CD4-positive, alpha-beta T cell treated with Interleukin-1 beta for 1 hour (primary cell): Measurements from ENCODE around the gene GLUD2.
"Not testable (repeated sequence)": the region's sequence is repeated elsewhere in the genome, so short reads cannot be mapped to it uniquely, and the experiment has no call there.

Experiments
- DNase-seq, 2 donors: peaks; one replicate each; pipeline ENCODE4 v3.0.0-alpha.2; 2020 to 2022

Gene GLUD2

GRCh38 chrX:121047441-121048419 lies at the start of gene GLUD2:
Gene GLUD2 (plus strand): TSS chrX:121047610. CDS start chrX:121047685, 75 bp downstream.
- DNase-seq, result not testable (repeated sequence)

DNA sequence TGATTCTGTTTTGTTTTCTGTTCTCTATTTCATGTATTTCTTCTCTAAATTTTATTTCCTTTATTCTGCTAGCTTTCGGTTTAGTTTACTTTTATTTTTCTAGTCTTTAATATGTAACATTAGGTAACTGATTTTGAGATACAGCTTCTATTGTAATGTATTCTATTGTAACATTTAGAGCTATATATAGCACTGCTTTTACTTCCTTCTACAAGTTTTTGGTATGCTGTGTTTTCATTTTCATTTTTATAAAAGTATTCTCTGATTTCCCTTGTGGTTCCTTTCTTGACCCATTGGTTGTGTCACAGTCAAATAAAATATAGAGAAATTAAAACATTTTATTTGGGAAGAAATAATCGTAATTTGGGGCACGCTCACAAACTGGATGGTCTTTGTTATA lies 48.0 kb upstream of the GLUD2 start:
- no peak for DNase-seq

GRCh38 chrX:121000589-121000988 lies 46.8 kb upstream of the GLUD2 start:
- DNase-seq, result no peak

DNA sequence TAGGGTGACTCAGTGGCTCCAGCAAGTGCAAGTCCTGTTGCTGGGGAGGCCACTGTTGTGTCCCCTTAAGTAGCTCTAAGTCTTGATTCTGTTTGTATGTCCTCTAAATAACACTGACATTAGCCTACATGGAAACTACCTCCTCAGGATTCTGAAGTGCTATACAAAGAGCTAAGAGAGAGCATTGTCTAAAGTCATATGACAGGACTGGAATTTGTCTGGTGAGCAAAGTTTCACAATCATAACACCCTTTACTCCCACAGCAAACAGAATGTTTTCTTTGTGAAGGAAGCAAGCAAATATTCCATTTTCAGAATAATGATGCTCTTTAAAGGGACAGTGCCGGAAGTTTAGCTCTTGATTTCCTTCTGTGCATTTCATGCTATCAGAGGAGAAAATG lies 38.5 kb upstream of the GLUD2 start:
- no peak for DNase-seq

GRCh38 chrX:121009764-121010163 lies 37.6 kb upstream of the GLUD2 start:
- DNase-seq, result no peak

DNA sequence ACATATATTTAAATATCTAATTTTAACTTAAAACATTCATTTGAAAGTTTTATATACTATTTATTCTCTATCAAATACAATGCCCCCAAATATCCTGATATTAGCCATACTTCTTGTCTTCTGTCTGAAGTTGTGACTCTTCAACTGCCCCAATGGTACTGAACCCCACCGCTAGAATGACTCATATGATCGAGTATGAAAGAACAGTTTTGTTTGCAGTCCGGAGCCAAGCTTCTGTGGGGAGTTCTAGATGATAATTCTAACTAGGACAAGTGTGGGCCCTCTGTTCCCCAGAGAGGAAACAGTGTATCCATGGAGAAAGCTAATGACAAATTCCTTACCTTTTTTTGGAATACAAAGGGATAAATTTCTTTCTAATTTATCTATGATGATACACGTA lies 37.2 kb upstream of the GLUD2 start:
- DNase-seq, result no peak

- no peak for DNase-seq
Measured at GRCh38 chrX:121011254-121011653, 36.2 kb upstream of the GLUD2 start.

DNA sequence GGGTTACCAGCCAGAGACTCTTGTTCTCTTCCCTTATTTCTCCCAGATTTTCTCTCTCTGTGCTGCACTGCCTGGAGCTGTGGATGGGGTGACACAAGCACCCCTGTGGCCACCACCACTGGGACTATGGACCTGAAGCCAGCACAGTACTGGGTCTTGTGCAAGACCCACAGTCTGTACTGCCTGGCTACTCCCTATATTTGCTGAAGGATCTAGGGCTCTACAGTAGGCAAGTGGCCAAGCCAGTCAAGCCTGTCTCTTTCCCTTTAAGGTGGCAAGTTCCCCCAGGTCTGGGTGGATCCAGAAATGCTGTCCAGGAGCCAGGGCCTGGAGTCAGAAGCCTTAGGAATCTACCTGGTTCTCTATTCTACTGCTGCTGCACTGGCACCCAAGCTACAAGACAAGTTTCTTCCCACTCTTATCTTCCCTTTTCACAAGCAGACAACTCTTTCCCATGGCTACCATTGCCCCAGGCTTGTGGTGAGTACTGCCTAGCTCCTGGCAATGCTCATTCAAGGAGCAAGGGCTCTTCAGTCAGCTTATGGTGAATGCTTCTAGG lies 33.4 kb upstream of the GLUD2 start:
- no peak for DNase-seq

- DNase-seq, result no peak
Measured at GRCh38 chrX:121014826-121015225, 32.6 kb upstream of the GLUD2 start.

GRCh38 chrX:121028419-121028818 lies 19.0 kb upstream of the GLUD2 start:
- DNase-seq, result no peak

- DNase-seq, result no peak
Measured at GRCh38 chrX:121030083-121030482, 17.3 kb upstream of the GLUD2 start.

DNA sequence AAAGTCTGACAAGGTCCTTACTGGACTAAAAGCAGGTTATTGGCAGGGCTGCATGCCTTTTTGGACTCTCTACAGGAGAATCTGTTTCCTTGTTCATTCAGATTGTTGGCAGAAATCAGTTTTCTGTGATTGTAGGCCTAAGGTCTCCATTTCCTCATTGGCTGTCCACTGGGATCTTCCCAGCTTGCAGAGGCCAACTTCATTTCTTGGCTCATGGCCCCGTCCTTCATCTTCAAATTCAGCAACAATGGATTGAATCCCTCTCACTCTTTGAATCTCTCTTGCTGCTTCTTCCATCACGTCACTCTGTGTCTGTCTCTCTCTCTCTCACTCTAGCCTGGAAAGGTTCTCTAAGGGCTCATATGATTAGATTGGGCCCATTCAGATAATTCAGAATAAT lies 14.9 kb upstream of the GLUD2 start:
- DNase-seq, result no peak

- DNase-seq, result no peak
Measured at GRCh38 chrX:121036137-121036536, 11.3 kb upstream of the GLUD2 start.

GRCh38 chrX:121036951-121037350 lies 10.5 kb upstream of the GLUD2 start:
- no peak for DNase-seq

DNA sequence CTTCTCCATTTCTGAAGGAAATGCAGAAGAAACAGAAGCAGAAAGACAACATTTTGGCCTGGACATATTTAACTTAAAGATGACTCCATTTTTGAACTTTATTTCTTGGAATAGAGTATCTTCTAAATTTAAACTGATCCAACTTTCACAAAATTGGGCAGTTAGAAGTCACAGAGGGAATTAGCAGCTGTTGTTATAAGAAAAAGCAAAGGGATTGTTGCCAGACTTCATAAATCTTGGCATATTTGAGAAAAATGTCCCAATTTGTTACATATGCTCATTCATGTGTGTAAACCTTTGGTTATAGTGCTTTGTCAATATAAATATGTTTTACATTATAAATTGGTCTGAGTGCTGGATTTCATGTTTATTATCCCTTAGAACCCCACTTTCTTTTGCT lies 3.4 kb downstream of the GLUD2 start:
- DNase-seq, result no peak

DNA sequence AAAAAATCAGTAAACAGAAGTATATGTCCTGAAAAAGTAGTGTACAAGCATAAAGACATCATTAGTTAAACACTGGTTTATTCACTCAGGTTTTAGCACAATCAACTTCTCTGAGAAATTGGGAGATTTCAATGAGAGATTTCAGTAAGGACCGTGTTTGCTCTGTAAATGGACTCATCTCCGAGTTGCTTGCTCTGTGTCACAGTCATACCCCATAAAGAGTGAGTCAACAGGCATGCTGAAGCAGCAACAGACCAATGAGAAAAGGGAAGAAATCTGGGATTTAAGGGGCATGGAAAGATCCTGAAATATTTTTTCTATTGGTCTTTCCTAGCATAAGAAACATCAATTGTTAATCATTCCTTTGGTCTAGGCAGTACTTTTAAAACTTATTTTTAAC lies 4.7 kb downstream of the GLUD2 start:
- DNase-seq, result no peak

DNA sequence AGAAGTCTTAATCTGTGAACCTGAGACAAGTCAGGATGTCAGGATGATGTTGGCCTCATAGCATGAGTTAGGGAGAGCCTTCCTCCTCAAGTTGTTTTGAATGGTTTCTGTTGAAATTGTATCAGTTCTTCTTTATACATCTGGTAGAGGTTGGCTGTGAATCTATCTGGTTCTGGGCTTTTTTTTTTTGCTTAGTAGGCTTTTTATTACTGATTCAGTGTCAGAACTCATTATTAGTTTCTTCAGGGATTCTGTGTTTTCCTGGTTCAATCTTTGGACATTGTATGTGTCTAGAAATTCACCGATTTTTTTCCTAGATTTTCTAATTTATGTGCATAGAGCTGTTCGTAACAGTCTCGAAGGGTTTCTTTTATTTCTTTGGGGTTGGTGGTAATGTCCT lies 14.9 kb downstream of the GLUD2 start:
- DNase-seq, result no peak

GRCh38 chrX:121064579-121064978 lies 17.2 kb downstream of the GLUD2 start:
- DNase-seq, result no peak

GRCh38 chrX:121084247-121084646 lies 36.8 kb downstream of the GLUD2 start:
- not testable (repeated sequence) for DNase-seq

- DNase-seq, result no peak
Measured at GRCh38 chrX:121084903-121085611, 37.6 kb downstream of the GLUD2 start.

GRCh38 chrX:121085612-121086010 lies 38.2 kb downstream of the GLUD2 start:
- no peak for DNase-seq

DNA sequence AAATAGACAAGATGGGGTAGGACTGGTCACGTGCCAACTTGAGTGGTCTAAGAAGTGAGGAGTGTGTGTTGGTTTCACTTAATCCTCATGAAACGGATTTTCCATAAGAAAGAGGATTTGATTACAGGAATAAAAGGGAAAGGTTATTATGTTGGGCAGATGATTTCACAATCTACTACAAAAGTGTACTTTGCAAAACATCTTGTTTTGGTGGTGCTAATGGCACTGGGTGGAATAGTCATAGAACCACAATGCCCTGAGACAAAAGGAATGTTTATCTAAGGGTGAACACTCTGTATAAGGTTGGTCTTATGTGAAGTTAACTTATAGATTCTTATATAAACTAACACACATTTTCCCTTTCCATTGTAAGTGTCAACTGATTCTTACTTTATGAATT lies 45.6 kb downstream of the GLUD2 start:
- no peak for DNase-seq
